MV-4-11 (cell line): ENCODE data around the gene ATXN1.

Experiments
- DNase-seq: peaks from one replicate; lab custom pipeline; 2025; lab: John Stamatoyannopoulos, UW

The ATXN1 gene

DNA sequence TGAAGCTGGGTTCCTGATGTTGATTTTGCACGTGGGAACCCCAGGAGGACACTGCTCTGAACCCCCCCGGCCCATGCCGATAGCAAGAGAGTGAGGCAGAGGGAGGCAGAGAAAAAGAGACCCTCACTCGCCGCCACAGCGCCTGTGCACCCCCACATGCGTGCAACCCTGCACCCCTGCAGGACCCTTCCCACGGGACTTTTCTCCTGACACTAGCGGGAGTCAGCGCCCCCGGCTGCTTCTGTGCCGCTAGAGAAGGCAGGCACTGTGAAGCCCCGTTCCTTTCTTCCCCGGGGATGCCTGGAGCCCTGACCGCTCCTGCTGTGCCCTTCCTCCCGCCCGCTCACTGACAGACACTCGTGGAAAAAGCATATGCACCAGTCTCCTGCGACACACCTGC is 455.5 kb downstream of the ATXN1 start:
- DNase-seq, result no peak

DNA sequence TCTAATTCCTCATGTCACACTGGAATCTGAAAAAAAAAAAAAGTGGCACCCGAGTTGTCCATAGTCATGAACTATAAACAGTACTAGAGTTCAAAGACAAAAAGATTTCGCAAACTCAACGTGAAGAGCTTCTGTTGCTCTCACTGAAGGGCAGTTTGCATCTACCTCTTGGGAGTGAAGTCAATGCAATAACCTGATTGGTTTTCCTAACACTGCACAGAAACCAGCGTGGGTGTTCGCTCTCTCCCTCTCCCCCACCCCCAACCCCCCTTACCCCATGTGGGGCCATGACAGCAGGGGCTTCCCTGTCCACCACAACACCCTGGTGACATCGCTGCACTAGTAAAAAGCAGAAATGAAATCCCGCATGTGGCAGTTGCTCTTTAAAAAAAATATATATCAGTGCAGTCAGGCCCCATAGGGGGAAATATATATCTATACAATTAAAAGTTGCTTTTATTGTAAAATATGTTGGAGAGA is 456.0 kb downstream of the ATXN1 start:
- DNase-seq, result peak; percentile 94

DNA sequence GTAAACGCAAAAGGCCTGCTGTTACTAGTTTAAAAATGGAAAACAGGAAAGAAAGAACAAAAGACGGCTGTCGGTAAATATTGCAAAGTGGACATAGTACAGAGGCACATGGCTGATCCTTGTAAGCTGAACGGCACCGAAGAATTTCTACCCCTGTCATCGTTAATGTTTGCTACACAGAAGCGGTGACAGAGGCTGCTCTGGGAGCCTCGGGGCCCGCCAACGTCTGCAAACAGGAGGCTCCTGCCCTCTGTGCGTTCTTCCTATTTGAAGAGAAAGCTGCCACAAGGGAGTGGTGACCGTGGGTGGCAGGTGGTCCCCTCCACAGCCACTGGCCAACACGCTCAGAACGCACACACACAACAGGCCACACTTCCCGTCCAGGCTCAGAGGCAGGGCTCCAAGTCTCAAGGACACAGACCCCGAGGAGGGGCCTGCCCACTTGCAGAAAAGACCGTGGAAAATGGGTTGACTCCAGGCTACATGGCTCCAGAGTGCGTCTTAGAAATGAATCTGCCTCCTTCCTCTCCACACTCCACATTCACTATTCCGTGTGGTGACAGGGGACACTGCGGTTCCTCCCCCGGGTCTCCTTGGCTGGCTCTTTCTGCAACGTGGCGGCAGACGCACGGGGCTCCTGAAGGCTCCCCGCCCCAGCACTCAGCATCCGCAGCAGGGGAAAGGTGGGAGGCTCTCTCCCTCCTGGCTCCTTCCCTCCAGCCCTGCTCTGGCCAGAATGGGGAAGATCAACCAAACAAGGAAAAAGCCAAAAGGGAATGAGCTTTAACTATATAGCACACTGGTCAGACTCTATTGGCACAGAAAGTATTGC is 458.3 kb downstream of the ATXN1 start:
- DNase-seq, result no peak

DNA sequence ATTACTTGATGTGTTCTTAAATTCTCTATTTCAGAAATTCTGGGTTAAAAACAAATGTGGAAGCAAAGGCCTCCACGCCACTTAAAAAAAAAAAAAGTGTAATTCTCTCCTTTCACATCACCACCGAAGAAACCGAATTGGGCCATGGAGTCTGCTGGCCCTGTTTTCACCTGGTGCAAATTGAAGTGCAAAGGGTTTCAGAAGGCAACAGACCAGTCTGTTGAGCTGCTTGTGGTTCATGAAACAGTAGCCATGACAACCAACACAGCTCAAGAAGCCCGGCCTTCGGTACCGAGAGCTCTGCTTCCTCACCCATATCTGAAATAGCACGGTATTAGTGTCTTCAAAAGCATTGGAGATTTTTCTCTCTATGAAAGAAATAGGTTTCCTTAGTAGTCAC is 459.7 kb downstream of the ATXN1 start:
- no peak for DNase-seq

DNA sequence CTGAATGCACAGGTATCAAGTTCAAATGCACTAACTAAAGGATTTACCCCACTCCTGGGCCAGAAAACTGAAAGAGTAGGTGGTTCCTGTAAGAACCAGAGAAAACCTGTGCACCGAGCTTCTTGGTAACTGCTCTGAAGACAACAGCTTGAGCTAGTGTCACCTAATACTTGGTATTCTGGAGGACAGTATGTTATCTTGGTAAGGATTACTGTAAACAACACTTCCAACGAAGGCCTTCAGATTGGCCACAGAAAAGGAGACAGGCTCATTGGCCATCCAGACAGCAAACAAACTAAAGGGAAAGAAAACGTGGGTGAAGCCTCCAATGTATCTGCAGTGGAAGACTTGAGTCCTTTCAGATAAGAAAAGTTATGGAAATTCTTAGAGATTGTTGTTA is 461.4 kb downstream of the ATXN1 start:
- no peak for DNase-seq

DNA sequence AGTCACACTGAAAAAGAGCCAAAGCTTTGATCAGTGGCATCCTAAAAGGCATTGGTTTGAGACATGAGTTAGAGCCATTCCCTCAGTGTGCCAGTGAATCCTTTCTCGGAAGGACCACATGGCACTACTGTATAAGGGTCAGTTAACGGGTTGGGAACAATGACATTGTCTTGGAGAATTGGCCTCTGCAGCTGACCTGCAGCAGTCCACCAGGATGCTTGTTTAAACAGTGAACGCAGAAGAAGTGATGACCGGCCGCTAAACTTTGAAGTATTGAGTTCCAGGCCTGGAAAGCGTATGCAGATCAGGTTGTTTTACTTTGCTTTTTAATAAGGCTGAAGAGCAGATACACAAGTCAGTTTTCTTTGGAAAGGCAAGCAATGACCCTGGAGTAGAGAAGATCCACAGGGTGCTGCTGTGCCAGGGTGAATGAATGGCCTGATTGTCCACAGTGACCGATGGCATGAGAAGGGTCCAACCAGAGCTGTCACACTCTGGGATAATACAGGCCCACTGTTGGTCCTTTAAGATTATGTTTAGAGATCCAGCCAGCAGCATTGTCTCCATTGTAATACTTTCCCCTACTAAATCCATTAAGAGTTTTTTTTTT is 465.1 kb downstream of the ATXN1 start:
- DNase-seq, result no peak

DNA sequence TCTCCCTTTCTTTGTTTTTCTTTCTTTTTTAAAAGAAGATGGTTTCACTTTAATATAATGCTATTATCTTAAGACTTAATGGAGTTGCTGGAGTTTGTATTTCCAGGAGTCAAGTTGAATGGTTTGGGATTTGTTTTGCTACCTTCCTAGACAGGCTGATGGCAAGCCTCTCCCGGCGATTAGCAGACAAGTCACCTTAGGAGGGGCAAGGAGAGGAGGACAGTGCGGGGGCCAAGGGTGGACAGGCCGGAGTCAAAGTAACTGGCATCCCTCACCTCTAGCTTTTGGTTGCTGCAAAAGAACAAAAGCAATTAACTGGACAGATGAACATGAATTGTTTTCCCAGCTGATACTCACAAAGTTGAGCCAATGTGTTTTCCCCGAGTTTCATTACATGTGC is 465.8 kb downstream of the ATXN1 start:
- DNase-seq, result no peak

DNA sequence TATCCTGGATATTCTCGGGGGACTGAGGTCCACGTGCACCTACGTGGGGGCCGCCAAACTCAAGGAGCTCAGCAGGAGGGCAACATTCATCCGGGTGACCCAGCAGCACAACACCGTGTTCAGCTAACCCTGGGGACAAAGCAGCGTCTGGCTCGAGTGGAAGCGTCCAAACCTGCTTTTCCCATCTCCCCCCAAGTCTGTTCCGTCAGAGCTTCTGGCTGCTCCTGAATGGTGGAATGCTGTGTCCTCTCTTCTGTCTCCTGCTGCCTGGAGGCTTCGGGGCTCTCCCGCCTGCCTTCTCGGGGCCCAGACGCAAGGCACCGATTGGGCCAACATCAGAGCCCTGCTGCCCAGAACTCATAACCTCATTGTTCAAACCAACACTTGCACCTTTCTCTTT is 466.2 kb downstream of the ATXN1 start:
- DNase-seq, result no peak

DNA sequence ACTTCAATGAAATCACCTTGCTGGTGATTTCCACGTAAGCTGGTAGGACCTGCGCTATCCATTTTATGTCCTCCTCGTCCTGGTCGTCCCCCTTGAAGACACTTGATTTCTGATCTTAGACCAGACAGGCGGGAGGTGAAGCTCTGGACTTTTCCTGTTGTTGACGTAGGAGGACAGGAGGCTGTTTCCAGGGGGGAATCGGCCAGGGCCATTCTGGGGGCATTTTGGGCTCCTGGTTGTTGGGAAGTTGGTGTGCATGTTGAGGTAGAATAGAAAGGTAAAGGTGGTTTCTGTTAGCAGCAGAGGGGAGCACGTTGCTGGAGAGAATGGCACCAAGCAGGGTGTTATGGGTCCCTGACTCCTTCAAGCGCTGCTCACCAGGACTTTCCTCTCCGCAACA is 466.9 kb downstream of the ATXN1 start:
- no peak for DNase-seq

DNA sequence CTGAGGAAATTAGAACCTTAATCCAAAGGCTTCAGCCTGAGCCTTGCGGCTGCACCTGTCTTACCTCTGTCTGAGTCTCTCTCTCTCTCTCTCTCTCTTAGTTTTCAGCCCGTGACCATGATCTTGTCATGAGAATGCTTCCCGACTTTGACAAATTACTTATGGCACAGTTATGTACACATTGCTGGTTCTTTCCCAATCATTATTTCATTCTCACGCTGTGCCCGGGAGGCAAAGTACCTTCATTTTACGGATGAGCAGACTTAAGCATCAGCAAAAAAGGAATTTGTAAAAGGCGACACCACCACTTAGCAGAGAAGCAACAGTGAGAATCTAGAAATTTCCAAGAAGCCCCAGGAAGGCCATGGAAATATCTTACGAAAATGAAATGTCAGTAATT is 468.3 kb downstream of the ATXN1 start:
- DNase-seq, result no peak

DNA sequence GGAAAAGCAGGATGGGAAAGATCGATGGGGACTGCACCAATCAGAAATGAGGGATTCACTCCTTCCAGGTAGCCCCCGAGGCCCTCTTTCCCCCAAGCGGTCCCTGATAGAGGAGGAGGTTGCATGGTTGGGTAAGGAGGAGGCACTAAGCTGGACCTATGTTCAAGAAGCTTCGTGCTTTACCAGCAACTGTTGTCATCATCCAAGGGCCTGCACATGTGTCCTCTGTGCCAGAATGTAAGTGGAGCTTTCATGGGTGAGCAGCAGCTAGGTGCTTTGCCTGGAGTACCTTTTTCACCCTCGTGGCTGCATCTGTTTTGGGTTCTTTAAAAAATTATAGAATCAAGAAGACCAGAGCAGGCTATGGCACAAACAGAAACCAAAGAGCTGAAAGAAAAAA is 468.8 kb downstream of the ATXN1 start:
- no peak for DNase-seq

DNA sequence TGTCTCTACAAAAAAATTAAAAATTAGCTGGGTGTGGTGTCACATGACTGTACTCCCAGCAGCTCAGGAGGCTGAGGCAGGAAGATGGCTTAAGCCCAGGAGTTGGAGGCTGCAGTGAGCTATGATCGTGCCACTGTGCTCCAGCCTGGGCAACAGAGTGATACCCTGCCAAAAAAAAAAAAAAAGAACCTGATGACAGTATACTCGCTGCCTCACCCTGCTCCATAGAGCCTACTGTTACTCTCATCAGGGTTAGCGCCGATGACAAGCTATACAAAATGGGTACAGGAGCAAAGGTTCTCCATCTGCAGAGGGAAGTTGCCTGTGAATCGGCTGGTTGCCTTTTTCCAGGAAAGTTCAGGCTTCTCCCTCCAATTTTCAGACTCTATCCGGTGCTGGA is 469.5 kb downstream of the ATXN1 start:
- DNase-seq, result no peak

DNA sequence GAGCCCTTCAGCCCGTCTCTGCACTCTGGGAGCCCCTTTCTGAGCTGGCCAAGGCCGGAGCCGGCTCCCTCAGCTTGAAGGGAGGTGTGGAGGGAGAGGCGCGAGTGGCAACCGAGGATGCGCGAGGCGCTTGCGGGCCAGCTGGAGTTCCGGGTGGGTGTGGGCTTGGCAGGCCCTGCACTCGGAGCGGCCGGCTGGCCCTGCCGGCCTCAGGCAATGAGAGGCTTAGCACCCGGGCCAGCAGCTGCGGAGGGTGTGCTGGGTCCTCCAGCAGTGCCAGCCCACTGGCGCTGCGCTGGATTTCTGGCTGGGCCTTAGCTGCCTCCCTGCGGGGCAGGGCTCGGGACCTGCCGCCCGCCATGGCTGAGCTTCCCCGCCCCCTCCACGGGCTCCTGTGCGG is 473.1 kb downstream of the ATXN1 start:
- no peak for DNase-seq

DNA sequence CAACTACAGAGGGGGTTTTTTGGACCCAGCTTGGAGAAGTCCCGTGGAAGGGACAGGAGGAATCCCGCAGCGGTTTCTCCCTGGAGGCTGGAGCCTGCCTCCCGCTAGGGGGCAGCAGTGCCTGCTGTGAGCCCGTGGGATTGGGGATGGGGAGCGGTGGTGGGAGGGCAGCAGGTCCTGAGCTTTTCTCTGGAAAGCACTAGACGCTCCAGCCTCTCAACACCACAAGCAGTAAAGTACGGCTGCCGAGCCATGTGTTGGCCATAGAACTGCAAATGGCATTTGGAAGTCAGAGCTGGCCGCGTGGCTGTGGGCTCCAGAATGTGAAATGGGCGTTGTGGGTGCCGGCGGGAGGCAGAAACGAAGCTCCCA is 475.1 kb downstream of the ATXN1 start:
- DNase-seq, result peak; percentile 13

DNA sequence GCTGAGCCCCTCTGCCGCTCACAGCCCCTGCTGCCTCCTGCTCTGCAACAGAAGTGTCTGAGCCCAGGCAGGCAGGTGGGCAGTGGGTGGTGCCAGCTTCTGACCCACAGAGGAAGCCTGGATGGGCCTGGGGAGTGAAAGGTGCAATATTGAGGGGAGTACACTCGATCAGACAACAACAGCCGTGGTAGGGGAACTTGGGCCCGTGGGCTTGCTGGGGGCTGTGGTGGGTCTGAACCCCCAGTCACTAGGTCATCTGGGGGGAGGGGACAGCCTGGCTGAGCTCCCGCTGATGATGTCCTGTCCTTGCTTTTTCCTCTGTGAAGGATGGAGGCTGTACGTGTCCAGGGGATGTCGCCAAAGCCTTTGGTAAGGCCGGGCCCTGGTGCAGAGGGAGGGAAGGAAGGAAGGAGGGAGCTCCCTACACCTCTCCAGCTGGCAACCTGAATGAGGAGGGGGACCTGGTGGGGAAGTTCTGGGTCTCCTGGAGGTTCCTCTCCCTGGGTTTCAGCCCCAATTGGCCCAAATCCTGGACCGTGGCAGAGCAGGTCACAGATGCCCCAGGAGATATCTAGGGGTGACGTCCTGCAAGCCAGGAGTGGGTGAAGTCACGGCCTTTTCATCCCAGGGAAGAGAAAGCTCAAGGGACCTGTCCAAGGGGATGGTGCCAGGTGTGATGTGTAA is 475.7 kb downstream of the ATXN1 start:
- DNase-seq, result no peak

DNA sequence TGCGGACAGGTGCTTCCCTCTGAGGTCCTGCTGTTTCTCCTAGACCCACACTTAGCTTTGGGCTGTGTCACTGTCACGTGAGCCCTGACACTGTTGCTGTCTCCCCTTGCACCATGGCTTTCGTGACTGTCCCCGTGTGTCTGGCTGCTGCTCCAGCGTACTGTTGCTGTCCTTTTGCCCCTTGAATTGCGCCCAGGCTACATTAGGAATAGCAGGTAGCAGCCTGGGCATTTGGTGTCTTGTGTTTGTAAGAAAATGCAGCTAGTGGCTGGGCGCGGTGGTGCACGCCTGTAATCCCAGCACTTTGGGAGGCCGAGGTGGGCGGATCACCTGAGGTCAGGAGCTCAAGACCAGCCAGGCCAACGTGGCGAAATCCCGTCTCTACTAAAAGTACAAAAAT is 476.8 kb downstream of the ATXN1 start:
- DNase-seq, result no peak

DNA sequence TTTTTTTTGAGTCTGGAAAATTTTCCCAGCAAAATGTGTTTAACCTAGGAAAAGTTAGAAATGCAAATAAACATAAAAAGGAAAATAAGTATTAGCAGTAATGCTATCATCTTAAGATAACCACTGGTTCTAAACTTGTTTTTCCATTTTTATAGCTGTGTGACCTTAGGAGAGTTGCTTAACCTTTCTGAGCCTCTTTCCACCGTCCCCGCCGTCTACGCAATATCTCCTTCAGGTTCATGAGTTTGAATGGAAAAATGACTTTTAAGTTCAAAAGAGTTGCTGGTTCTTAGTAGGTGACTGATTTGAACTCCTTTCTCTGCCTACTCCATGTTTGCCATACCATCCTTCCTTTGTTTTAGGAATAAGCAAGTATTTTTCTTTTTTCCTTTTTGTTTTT is 478.9 kb downstream of the ATXN1 start:
- no peak for DNase-seq

DNA sequence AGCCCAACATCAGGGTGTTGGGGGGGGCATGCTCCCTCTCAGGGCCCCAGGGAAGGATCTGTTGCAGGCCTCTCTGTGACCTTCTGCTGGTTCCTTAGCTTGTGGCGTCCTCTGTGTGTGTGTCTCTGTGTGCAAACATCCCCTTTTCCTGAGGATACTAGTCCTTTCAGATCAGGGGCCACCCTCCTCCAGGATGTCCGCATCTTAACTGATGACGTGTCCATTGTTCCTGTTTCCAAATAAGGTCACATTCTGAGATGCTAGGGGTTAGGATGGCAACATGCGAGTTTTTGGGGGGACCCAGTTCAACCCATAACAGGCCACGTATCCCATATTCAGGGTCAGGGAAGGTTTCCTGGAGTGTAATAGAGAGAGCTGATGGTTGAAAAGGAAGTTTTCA is 482.0 kb downstream of the ATXN1 start:
- DNase-seq, result peak; percentile 59

DNA sequence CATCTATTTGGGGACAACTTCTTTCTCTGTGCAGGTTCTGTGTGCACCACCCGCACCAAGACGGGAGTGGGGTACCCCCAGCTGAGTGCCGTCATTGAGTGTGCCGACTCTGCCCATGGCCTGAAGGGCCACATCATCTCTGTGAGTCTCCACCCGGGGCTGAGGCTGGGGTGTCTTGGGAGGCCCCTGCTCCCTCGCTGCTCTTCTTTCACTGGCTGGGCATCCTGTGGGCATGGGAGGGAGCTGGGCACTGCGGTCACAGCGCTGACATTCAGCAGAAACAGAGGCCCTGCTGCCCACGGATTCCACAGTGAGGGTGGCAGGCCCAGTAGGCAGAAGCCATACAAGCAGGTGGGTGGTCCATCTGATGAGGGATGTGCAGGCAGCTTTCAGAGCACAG is 482.5 kb downstream of the ATXN1 start:
- no peak for DNase-seq

DNA sequence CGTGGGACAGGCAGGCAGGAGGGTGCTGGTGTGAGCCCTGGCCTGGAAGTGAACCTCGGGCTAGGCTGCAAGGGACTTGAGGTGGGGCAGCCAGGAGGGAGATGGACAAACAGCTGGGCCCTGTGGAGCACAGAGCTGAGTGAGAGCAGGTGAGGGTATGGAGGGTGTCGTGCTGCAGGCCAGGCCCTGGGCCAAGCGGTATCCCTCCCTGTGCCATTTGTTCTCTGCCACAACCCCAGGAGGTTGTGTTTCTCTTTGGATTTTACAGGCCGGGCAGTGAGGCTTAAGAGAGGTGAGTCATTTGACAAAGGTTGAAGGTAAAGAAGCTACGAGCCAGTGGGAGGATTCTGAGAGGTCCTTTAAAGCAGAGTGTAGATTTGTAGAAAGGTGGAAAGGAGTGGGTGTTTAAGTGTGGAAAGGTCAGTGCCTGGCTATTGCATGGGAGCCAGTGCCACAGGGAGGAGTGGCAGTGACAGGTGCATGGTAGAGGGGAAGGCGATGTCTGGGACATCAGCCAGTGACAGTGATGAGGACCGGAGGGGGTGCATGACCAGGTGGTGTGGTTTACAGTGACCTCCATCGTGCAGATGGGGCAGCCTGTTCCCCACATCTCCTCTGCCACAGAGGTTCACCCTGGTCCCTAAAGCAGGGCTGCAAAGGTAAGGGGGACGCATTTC is 483.1 kb downstream of the ATXN1 start:
- no peak for DNase-seq

DNA sequence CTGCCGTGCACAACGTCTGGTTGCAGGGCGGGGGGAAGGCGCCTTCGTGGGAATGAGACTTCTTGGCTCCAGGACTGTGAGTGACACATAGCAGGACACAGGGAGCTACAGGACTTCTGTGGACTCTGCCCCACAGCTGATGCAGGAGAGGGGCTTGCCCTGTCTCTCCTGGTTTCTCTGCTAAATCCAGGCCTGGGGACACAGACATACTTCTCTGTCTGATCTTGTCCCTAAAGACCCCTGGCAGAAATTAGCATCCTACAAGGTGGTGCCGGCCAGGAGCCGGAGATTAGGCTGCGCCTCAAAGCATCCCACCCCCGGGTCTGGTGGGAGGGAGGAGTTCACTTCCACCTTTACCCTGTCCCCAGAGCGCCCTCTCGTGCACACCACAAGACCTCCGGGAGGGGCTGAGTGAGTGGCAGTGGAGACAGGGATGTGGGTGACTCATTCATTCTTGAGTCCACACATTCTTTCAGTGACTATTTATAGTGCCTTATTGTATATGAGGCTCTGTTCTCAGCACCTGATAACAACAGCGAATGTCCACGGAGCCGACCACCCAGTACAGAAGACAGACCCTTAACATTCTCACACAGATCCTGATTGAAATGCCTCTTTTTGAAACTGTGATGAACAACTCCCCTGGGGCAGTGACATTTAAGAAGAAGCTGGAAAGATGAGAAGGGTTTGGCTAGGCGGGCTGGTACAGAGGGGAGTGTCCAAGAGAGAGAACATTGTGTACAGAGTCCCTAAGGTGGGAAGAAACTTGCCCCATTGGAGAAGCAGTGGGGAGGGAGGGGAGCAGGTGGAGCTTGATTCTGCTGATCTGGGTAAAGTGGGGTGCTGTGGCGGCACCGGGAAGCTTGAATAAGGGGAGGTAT is 483.9 kb downstream of the ATXN1 start:
- DNase-seq, result peak; percentile 91
